Stimulated activated CD8-positive, alpha-beta memory T cell treated with anti-CD3 and anti-CD28 coated beads, Interleukin-7, amount 100 ng/mL, for 48 hours (primary cell): ENCODE data around the gene RNF214.
"Not testable (repeated sequence)": the region's sequence is repeated elsewhere in the genome, so short reads cannot be mapped to it uniquely, and the experiment has no call there.

ENCODE experiments used
- DNase-seq, 2 donors: peaks; one replicate each; pipeline ENCODE4 v3.0.0-alpha.2; 2020; ENCODE audit warnings: low read depth in 1 of 2; ENCODE audit errors: extremely low read depth in 1 of 2

Gene RNF214

DNA sequence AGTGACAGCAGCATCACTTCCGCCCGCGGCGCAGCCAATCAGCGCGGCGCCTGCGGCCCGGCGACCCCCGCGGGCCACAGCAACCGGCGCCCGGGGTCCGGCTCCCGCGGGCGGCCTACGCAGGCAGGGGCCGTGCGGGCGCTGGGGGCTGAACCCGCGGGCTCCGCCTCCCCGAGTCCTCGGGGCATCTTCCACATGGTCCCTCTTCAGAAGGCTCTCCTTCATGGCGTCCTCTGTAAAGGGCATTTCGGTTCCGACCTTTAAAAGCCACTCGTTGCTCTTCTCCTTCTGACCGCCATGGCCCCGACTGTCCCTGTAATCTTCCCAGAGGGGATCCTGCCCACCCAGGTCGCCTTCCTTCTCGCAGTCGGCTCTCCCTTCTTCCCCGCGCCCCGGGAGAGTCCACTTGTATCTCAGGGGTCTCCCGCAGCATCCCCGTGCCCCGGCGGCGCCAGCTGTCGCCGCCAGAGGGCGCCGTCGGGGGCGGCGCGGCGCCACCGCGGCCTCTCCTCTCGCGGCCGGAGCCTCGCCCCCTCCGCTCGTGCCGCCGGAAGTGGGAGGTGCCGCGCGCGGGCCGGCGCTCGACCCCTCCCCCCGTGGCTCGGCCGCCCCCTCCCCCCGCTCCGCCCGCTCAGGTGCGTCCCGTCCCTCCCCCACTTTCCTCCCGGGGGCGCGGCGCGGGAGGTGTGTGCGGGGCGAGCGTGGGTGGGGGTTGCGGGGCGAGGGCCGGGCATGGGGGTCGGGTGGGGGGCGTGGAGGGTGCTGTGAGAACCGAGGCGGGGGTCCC lies at the start of gene RNF214:
Gene RNF214, plus strand, starts transcription at position 580 of the 787 bp plus-strand sequence. CDS start 1,602 bp downstream, outside the sequence.
- DNase-seq = peak; percentile 48 to 69

DNA sequence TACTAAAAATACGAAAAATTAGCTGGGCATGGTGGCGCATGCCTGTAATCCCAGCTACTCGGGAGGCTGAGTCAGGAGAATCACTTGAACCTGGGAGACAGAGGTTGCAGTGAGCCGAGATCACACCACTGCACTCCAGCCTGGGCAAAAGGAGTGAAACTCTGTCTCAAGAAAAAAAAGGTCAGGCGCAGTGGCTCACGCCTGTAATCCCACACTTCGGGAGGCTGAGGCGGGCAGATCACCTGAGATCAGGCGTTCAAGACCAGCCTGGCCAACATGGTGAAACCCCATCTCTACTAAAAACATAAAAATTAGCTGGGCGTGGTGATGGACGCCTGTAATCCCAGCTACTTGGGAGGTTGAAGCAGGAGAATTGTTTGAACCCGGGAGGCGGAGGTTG lies 49.3 kb upstream of the RNF214 start:
- DNase-seq = not testable (repeated sequence)

GRCh38 chr11:117183724-117184349 lies 48.6 kb upstream of the RNF214 start:
- no peak for DNase-seq

GRCh38 chr11:117185736-117186430 lies 46.6 kb upstream of the RNF214 start:
- no peak for DNase-seq

DNA sequence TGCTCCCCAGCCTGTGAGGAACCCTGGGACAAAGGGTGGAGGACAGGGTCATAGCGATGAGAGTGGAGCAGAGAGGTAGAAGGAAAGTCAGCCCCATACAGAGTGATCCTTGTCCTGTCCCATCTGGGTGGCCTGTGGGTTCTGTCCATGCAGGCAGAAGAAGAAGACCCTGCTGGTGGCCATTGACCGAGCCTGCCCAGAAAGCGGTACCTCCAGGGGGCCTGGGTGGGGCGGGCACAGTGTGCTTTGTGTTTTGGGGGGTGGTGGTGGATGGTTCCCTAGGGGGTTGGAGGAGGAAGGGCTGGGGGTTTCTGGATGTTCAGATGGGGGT lies 46.1 kb upstream of the RNF214 start:
- DNase-seq = no peak

- no peak for DNase-seq
Measured at GRCh38 chr11:117187007-117187406, 45.5 kb upstream of the RNF214 start.

DNA sequence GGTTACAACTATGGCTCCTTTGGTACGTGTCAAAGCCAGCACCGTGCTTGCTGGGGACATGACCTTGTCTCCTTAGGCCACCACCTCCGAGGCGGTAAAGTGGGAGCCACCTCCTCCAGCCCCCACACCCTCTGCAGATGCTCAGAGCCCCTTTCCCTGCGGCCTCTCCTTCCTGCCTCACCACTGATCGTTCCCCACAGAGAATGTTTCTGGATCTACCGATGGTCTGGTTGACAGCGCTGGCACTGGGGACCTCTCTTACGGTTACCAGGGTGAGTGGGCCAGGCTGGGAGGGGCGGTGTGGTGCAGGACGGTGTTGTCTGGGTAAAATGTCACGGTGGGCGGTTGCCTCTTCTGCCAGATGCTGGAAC lies 45.1 kb upstream of the RNF214 start:
- no peak for DNase-seq

DNA sequence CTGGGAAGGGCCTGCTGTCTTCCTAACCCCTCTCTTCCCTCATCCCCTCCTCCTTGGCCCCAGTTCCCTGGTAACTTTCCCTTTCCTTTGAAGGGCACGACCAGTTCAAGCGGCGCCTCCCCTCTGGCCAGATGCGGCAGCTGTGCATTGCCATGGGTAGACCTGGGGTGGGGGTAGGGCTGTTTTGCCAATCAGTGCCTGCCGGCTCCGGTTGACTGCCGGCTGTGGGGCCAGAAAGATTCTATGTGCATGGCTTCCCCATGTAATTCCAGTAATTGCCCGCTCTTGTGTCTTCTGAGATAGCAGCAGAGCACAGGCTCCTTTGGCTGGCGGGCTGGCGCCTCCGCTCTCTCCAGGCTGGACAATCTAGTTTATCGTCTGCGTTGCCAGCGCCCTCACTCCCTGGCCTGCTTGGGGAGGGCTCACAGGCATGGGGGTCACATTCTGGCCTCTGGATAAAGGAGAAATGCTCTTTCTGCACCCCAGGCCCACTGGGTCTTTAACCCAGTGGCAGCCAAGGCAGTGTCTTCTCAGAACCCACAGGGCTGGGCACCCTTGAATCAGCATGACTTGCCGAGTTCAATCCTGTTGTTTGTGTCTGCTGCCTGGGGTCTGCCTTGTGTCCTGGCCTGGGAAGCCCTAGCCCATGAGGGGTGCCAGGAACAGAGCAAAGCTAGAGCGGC lies 44.5 kb upstream of the RNF214 start:
- no peak for DNase-seq

DNA sequence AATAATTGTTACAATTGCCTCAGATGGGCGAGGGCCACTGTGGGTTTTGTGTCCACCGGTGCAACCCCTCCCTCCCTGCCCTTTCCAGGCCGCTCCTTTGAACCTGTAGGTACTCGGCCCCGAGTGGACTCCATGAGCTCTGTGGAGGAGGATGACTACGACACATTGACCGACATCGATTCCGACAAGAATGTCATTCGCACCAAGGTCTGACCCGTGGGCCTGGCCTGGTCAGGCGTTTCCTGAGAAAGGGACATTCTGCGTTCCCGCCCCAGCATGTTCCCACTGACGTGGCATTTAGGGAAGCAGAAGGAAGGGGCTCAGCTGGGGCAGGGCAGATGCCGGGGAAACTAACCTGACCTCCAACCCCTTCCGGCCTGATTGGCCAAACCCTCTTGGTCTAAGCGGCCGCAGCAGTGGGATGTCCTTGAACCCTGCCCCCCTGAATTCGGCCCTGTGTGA lies 43.8 kb upstream of the RNF214 start:
- no peak for DNase-seq

DNA sequence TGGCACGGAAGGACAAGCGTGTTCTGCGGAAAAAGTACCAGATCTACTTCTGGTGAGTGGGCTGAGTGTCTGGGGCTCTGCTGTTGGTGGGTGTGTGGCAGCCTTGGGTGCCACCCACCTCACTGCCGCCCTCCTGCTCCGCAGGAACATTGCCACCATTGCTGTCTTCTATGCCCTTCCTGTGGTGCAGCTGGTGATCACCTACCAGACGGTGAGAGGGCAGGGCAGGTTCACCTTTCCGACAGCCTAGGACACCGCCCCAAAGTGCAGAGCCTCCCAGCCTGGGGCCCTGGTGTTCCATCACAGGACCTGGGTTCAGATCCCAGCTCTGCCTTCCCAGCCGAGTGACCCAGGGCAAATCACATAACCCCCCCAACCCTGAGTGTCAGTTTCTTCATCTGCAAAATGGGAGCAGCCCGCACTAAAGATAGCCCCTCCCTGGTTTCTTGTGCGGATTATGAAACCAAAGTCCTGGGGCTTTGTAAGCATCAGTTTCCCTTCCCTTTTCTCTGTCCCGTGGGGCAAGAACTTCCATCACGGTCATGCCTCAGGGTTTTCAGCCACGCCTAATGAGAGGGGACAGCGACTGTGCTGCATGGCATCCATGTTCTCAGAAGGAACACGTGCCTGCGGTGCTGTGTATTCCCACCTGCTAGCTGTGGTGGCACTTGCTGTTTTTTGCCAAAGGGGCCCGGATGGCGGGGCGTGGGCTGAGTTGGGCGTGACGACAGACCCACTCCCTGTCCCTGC lies 43.1 kb upstream of the RNF214 start:
- no peak for DNase-seq

GRCh38 chr11:117189941-117190544 lies 42.4 kb upstream of the RNF214 start:
- DNase-seq = no peak

DNA sequence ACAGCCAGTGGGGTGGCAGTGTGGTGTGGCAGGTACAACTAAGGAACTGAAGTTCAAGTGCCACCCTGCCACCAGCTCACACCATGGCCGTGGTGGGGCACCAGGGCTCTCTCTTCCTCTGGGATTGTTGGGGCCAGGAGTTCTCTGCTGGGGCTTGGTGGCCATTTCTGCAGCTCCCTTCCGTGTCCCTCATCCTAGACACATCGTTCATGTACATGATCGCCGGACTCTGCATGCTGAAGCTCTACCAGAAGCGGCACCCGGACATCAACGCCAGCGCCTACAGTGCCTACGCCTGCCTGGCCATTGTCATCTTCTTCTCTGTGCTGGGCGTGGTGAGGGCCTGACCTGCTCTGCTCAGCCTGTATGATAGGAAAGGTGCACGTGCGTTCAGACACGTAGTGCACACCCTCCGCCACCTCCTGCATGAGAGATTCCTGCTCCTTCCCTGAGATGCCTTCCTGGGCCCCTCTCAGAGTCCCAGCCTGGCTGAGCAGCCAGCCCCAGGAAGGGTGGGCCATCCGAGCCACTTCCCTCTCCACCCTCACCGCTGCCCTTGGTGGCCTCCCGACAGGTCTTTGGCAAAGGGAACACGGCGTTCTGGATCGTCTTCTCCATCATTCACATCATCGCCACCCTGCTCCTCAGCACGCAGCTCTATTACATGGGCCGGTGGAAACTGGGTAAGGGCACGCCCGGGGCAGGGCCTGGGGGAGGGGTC lies 40.6 kb upstream of the RNF214 start:
- no peak for DNase-seq

GRCh38 chr11:117192401-117192875 lies 40.0 kb upstream of the RNF214 start:
- DNase-seq = no peak

DNA sequence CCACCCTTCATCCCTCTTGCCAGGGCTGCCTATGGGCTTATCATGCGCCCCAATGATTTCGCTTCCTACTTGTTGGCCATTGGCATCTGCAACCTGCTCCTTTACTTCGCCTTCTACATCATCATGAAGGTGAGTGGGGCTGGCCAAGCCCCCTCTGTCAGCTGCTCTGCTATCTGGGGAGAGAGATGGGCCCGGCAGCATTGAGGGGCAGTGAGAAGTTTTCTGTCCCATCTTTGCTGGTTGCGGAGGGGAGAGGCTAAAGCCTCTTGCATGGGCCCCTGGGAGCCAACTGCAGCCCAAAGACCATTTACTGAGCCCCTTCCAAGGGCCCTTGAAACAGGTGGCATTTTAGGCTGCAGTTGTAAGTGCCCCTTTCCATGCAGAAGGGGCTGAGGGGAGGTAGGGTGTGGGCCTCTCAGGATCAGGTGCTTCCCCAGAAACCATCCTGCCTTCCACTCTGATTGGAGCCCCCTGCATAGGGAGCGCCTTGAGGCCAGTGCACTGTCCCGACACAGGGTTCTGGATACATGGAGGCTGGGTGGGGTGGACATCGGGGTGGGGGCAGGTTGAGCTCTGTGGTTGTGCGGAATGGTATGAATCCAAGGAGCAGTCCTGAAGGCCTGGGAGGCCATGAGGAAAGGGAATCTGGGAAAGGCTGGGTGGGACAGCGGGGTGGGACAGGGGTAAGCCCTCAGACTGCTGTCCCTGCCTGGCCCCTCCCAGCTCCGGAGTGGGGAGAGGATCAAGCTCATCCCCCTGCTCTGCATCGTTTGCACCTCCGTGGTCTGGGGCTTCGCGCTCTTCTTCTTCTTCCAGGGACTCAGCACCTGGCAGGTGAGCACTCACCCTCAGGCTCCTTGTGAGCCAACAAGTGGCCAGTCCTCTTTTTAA lies 39.1 kb upstream of the RNF214 start:
- DNase-seq = no peak

DNA sequence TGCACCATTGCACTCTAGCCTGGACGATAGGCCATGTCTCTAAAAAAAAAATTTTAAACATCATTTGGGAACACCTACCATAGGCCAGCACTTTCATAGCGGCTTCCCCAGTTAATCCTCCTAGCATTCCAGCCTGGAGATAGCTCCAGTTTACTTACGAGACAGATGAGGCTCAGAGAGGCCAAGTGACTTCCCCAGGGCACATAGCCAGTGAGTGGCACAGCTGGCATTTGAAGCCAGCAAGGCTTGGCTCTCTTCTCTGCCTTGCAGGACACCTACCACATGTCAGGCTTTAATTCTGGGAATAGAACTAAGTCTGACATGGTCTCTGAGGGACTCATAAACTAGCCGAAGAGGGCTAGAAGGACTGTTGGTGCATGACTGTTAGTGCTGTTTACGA lies 38.2 kb upstream of the RNF214 start:
- DNase-seq = no peak

GRCh38 chr11:117195258-117195657 lies 37.2 kb upstream of the RNF214 start:
- DNase-seq = no peak

GRCh38 chr11:117195761-117196160 lies 36.7 kb upstream of the RNF214 start:
- DNase-seq = no peak

- DNase-seq = no peak
Measured at GRCh38 chr11:117197006-117197405, 35.5 kb upstream of the RNF214 start.
